ENCODE measurements around the gene TAAR1.
"Not testable (repeated sequence)": the region's sequence is repeated elsewhere in the genome, so short reads cannot be mapped to it uniquely, and the experiment has no call there.

TAAR1 gene

GRCh38 chr6:132683543-132683942 lies 24.6 kb upstream of the TAAR1 start:
- Histone ChIP-seq H3K4me1 (ENCODE audit: insufficient read depth, low read length) (peaks cover 4% of the 10 kb centered on the region), H3K9me3 (ENCODE audit: insufficient read depth, low read depth, low read length) (no peaks in the 10 kb centered on the region), H3K27me3 (ENCODE audit: insufficient read depth, low read length) (no peaks in the 10 kb centered on the region), H3K9ac (ENCODE audit: low read depth, low read length) (no peak overlapping the region), H3K4me3 (ENCODE audit: low read length) (no peak overlapping the region), H3K27ac (ENCODE audit: low read length) (no peak overlapping the region), H3K36me3 (ENCODE audit: insufficient read depth, low read depth, low read length) (no peaks in the 10 kb centered on the region)

- not testable (repeated sequence) for H3K27me3 ChIP-seq (ENCODE audit: insufficient read depth, low read length); H3K4me3 ChIP-seq (ENCODE audit: low read length); H3K36me3 ChIP-seq (ENCODE audit: insufficient read depth, low read depth, low read length); H3K9ac ChIP-seq (ENCODE audit: low read depth, low read length); H3K9me3 ChIP-seq (ENCODE audit: insufficient read depth, low read depth, low read length); H3K4me1 ChIP-seq (ENCODE audit: insufficient read depth, low read length); H3K27ac ChIP-seq (ENCODE audit: low read length)
Measured at GRCh38 chr6:132679094-132679493, 20.1 kb upstream of the TAAR1 start.

GRCh38 chr6:132675749-132676148 lies 16.8 kb upstream of the TAAR1 start:
- H3K9me3 ChIP-seq (ENCODE audit: insufficient read depth, low read depth, low read length), result no peaks in the 10 kb centered on the region
- no peak overlapping the region for H3K4me3 ChIP-seq (ENCODE audit: low read length)
- no peaks in the 10 kb centered on the region for H3K4me1 ChIP-seq (ENCODE audit: insufficient read depth, low read length)
- H3K27ac ChIP-seq (ENCODE audit: low read length), result no peak overlapping the region
- no peak overlapping the region for H3K9ac ChIP-seq (ENCODE audit: low read depth, low read length)
- H3K36me3 ChIP-seq (ENCODE audit: insufficient read depth, low read depth, low read length), result no peaks in the 10 kb centered on the region
- H3K27me3 ChIP-seq (ENCODE audit: insufficient read depth, low read length), result no peaks in the 10 kb centered on the region

- Histone ChIP-seq H3K4me3 (ENCODE audit: low read length) (no peak overlapping the region), H3K9ac (ENCODE audit: low read depth, low read length) (no peak overlapping the region), H3K27ac (ENCODE audit: low read length) (no peak overlapping the region), H3K9me3 (ENCODE audit: insufficient read depth, low read depth, low read length) (no peaks in the 10 kb centered on the region), H3K36me3 (ENCODE audit: insufficient read depth, low read depth, low read length) (no peaks in the 10 kb centered on the region), H3K27me3 (ENCODE audit: insufficient read depth, low read length) (no peaks in the 10 kb centered on the region), H3K4me1 (ENCODE audit: insufficient read depth, low read length) (no peaks in the 10 kb centered on the region)
Measured at GRCh38 chr6:132675002-132675401, 16.0 kb upstream of the TAAR1 start.

GRCh38 chr6:132673376-132674094 lies 14.6 kb upstream of the TAAR1 start:
- no peaks in the 10 kb centered on the region for H3K27me3 ChIP-seq (ENCODE audit: insufficient read depth, low read length)
- H3K9me3 ChIP-seq (ENCODE audit: insufficient read depth, low read depth, low read length), result no peaks in the 10 kb centered on the region

GRCh38 chr6:132671295-132671694 lies 12.3 kb upstream of the TAAR1 start:
- H3K36me3 ChIP-seq (ENCODE audit: insufficient read depth, low read depth, low read length), result no peaks in the 10 kb centered on the region
- H3K27ac ChIP-seq (ENCODE audit: low read length), result no peak overlapping the region
- peaks cover 7% of the 10 kb centered on the region for H3K4me1 ChIP-seq (ENCODE audit: insufficient read depth, low read length)
- H3K9me3 ChIP-seq (ENCODE audit: insufficient read depth, low read depth, low read length), result no peaks in the 10 kb centered on the region
- no peak overlapping the region for H3K9ac ChIP-seq (ENCODE audit: low read depth, low read length)
- H3K4me3 ChIP-seq (ENCODE audit: low read length), result no peak overlapping the region
- H3K27me3 ChIP-seq (ENCODE audit: insufficient read depth, low read length), result no peaks in the 10 kb centered on the region

More at GRCh38 chr6:132673376-132674094, 14.6 kb upstream of the TAAR1 start:
- Histone ChIP-seq H3K4me3 (ENCODE audit: low read length) (no peak overlapping the region), H3K36me3 (ENCODE audit: insufficient read depth, low read depth, low read length) (no peaks in the 10 kb centered on the region), H3K4me1 (ENCODE audit: insufficient read depth, low read length) (no peaks in the 10 kb centered on the region), H3K9ac (ENCODE audit: low read depth, low read length) (no peak overlapping the region), H3K27ac (ENCODE audit: low read length) (no peak overlapping the region)

GRCh38 chr6:132669690-132670291 lies 10.8 kb upstream of the TAAR1 start:
- H3K27me3 ChIP-seq (ENCODE audit: insufficient read depth, low read length), result no peaks in the 10 kb centered on the region
- H3K4me3 ChIP-seq (ENCODE audit: low read length), result no peak overlapping the region
- H3K36me3 ChIP-seq (ENCODE audit: insufficient read depth, low read depth, low read length), result no peaks in the 10 kb centered on the region
- H3K27ac ChIP-seq (ENCODE audit: low read length), result no peak overlapping the region
- H3K4me1 ChIP-seq (ENCODE audit: insufficient read depth, low read length), result peaks cover 12% of the 10 kb centered on the region
- no peak overlapping the region for H3K9ac ChIP-seq (ENCODE audit: low read depth, low read length)
- no peaks in the 10 kb centered on the region for H3K9me3 ChIP-seq (ENCODE audit: insufficient read depth, low read depth, low read length)

GRCh38 chr6:132666118-132666517 lies 7.1 kb upstream of the TAAR1 start:
- no peak overlapping the region for H3K9ac ChIP-seq (ENCODE audit: low read depth, low read length)
- H3K27me3 ChIP-seq (ENCODE audit: insufficient read depth, low read length), result no peaks in the 10 kb centered on the region
- H3K36me3 ChIP-seq (ENCODE audit: insufficient read depth, low read depth, low read length), result no peaks in the 10 kb centered on the region
- no peak overlapping the region for H3K4me3 ChIP-seq (ENCODE audit: low read length)
- peaks cover 12% of the 10 kb centered on the region for H3K4me1 ChIP-seq (ENCODE audit: insufficient read depth, low read length)
- no peaks in the 10 kb centered on the region for H3K9me3 ChIP-seq (ENCODE audit: insufficient read depth, low read depth, low read length)
- no peak overlapping the region for H3K27ac ChIP-seq (ENCODE audit: low read length)

- Histone ChIP-seq H3K4me3 (ENCODE audit: low read length) (no peak overlapping the region), H3K9me3 (ENCODE audit: insufficient read depth, low read depth, low read length) (no peaks in the 10 kb centered on the region), H3K27me3 (ENCODE audit: insufficient read depth, low read length) (no peaks in the 10 kb centered on the region), H3K27ac (ENCODE audit: low read length) (no peak overlapping the region), H3K36me3 (ENCODE audit: insufficient read depth, low read depth, low read length) (no peaks in the 10 kb centered on the region), H3K9ac (ENCODE audit: low read depth, low read length) (no peak overlapping the region), H3K4me1 (ENCODE audit: insufficient read depth, low read length) (peaks cover 12% of the 10 kb centered on the region)
Measured at GRCh38 chr6:132664309-132665034, 5.5 kb upstream of the TAAR1 start.

- Histone ChIP-seq H3K9ac (ENCODE audit: low read depth, low read length) (no peak overlapping the region), H3K9me3 (ENCODE audit: insufficient read depth, low read depth, low read length) (no peaks in the 10 kb centered on the region), H3K4me3 (ENCODE audit: low read length) (no peak overlapping the region), H3K27me3 (ENCODE audit: insufficient read depth, low read length) (no peaks in the 10 kb centered on the region), H3K4me1 (ENCODE audit: insufficient read depth, low read length) (peaks cover 12% of the 10 kb centered on the region), H3K36me3 (ENCODE audit: insufficient read depth, low read depth, low read length) (no peaks in the 10 kb centered on the region), H3K27ac (ENCODE audit: low read length) (no peak overlapping the region)
Measured at GRCh38 chr6:132663661-132664060, 4.7 kb upstream of the TAAR1 start.

GRCh38 chr6:132661906-132662305 lies 2.9 kb upstream of the TAAR1 start:
- Histone ChIP-seq H3K4me1 (ENCODE audit: insufficient read depth, low read length) (peaks cover 11% of the 10 kb centered on the region), H3K4me3 (ENCODE audit: low read length) (no peak overlapping the region), H3K9ac (ENCODE audit: low read depth, low read length) (no peak overlapping the region), H3K27ac (ENCODE audit: low read length) (no peak overlapping the region), H3K36me3 (ENCODE audit: insufficient read depth, low read depth, low read length) (no peaks in the 10 kb centered on the region), H3K9me3 (ENCODE audit: insufficient read depth, low read depth, low read length) (no peaks in the 10 kb centered on the region), H3K27me3 (ENCODE audit: insufficient read depth, low read length) (no peaks in the 10 kb centered on the region)

GRCh38 chr6:132651062-132651461 lies 7.9 kb downstream of the TAAR1 start:
- H3K9me3 ChIP-seq (ENCODE audit: insufficient read depth, low read depth, low read length), result no peaks in the 10 kb centered on the region
- H3K9ac ChIP-seq (ENCODE audit: low read depth, low read length), result no peak overlapping the region
- no peak overlapping the region for H3K27ac ChIP-seq (ENCODE audit: low read length)
- H3K4me3 ChIP-seq (ENCODE audit: low read length), result no peak overlapping the region
- H3K4me1 ChIP-seq (ENCODE audit: insufficient read depth, low read length), result peaks cover 5% of the 10 kb centered on the region; the same call in 1 of the 2 replicates
- H3K27me3 ChIP-seq (ENCODE audit: insufficient read depth, low read length), result no peaks in the 10 kb centered on the region
- H3K36me3 ChIP-seq (ENCODE audit: insufficient read depth, low read depth, low read length), result no peaks in the 10 kb centered on the region
